Activated naive CD4-positive, alpha-beta T cell treated with anti-CD3 and anti-CD28 coated beads, Interleukin-2, amount 50 U/mL, for 16 hours (primary cell): ENCODE data around the gene FOXL1.

Experiments
- DNase-seq: peaks from one replicate; pipeline ENCODE4 v3.0.0-alpha.2; 2020

Gene FOXL1

DNA sequence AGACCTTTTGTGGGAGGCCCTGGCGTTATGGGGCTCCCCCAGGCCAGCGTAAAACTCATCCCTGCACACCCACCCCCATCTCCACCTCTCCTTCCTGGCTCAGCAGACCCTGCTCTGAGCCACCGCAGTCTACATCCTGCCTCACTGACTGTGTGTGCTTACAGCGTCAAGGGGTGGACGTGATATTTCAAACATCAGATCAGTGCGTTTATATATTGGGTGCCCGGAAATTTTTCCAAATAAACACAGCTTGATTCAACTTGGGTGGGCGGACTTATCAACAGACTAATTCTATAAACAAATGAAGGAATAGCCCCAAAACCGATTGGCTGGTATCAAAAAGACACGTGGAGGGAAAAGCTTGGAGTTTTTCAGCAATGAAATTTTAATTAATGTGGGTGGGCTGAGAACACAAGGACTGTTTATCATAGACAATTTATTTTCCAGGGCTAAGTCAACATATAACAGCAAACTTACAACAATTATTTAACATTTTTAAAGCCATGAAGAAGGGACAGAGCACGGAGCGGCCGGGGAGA is at the start of gene FOXL1:
Gene FOXL1 (plus strand): TSS at position 489 of the 539 bp plus-strand sequence. CDS start 175 bp downstream, outside the sequence.
- no peak for DNase-seq

DNA sequence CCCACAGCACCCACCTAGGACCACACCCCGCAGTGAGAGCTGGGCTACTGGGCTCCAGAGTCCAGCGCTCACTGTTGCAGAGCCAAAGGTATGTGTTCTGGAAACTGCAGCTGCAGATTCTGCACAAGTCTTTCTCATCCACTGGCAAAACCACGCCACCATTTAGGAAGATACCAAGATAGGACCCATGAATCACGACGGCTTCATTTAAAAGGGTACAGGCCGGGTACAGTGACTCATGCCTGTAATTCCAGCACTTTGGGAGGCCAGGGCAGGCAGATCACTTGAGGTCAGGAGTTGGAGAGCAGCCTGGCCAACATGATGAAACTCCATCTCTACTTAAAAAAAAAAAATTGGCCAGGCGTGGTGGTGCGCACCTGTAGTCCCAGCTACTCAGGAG is 49.2 kb upstream of the FOXL1 start:
- DNase-seq: no peak

GRCh38 chr16:86530251-86531190 is 47.8 kb upstream of the FOXL1 start:
- DNase-seq: peak; percentile 3

DNA sequence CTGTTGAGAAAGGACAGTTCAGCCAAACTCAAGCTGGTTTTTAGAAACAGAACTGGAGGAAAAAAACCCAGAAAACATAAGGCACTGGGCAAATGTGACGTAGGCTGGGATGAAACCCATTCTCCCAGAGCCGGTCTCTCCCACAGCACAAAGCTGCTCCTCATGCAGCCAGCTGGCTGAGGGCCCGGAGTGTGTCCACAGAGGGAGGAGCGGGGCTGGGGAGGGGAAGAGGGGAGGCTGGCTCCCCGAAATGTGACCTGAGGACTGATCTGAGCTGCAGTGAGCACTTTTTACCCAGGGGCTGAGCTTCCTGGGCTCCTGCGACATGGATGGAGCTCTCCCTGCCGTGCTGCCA is 47.2 kb upstream of the FOXL1 start:
- peak; percentile 8 for DNase-seq

- peak; percentile 8 for DNase-seq
Measured at GRCh38 chr16:86531641-86532525, 46.5 kb upstream of the FOXL1 start.

DNA sequence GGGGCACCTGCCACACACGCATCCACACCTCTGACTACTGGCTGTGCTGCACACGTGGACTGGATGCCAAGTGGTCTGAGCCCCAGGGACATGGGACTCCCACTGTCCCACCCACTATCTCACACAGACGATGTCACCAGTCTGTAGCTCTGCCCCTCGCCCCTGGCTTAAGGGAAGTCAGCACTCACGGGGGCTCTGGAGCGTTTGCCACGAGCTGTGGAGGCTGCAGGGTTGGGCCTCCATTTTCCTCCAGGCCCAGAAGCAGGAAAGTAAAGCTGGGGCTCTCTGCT is 45.9 kb upstream of the FOXL1 start:
- peak; percentile 1 for DNase-seq

- no peak for DNase-seq
Measured at GRCh38 chr16:86533076-86533475, 45.3 kb upstream of the FOXL1 start.

GRCh38 chr16:86533767-86534351 is 44.5 kb upstream of the FOXL1 start:
- DNase-seq: no peak

GRCh38 chr16:86534779-86535615 is 43.4 kb upstream of the FOXL1 start:
- DNase-seq: no peak

GRCh38 chr16:86536621-86537020 is 41.7 kb upstream of the FOXL1 start:
- peak; percentile 7 for DNase-seq

DNA sequence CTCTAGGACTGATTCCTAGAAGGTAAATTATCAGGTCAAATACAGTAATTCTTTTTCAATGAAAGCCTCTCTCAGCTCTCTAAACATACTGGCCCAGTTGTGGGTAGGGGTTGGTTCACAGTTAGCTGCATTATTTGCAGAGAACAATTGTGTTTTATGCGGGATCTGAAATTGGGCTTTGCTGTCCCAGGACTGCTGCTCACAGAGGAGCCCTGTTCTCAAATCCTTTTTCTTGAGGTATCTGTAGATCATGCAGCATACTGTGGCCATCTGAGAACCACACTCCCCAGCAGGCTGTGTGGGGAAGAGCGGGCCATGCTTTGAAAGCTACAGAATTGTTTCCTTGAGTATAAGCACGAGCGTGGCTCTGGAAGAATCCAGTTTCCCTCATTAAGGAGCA is 40.9 kb upstream of the FOXL1 start:
- DNase-seq: no peak

DNA sequence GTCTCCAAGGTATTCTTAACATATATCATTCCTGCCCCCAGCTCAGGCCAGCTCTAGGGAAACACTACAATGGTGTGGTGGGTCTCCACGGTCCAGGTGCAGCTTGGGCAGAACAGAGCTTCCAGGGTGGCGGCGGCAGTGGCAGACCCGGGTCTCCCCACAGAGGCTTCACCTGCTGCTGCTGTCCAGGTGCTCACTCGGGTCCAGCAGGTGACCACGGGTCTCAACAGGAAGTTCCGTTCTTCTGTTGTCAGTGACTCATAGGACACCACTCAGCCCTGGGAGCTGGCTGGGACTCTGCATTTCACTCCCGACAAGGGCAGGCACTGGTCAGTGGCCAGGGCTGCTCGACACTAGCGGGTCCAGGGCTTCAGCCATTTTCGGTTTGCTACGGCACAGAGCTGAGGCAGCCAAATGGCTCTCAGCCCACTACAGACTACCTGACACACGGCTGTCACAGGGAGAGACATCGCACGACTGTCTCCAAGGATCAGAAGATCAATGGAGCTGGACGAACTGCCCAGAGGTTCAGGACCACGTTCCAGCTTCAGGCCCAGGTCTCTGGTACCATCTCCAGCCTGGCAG is 40.1 kb upstream of the FOXL1 start:
- no peak for DNase-seq

DNA sequence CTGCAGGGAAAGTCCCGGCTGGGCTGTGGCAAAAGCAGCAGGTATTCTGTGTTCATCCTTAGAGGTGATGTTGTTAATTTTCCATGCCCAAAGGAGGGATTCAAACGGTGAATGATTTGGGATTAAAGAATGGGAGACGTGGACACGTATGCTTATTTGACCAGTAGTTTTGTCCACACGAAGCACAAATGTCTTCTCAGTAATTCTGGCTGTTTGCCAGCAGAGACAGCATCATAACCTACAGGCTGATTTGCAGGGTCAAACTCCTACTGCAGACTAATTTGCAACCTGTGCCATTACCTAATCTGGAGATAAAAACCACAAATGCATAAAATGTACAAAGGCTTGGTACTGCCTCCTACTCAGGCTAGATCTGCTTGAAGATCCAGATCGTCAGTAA is 37.5 kb upstream of the FOXL1 start:
- DNase-seq: no peak

- DNase-seq: no peak
Measured at GRCh38 chr16:86541560-86541959, 36.8 kb upstream of the FOXL1 start.

DNA sequence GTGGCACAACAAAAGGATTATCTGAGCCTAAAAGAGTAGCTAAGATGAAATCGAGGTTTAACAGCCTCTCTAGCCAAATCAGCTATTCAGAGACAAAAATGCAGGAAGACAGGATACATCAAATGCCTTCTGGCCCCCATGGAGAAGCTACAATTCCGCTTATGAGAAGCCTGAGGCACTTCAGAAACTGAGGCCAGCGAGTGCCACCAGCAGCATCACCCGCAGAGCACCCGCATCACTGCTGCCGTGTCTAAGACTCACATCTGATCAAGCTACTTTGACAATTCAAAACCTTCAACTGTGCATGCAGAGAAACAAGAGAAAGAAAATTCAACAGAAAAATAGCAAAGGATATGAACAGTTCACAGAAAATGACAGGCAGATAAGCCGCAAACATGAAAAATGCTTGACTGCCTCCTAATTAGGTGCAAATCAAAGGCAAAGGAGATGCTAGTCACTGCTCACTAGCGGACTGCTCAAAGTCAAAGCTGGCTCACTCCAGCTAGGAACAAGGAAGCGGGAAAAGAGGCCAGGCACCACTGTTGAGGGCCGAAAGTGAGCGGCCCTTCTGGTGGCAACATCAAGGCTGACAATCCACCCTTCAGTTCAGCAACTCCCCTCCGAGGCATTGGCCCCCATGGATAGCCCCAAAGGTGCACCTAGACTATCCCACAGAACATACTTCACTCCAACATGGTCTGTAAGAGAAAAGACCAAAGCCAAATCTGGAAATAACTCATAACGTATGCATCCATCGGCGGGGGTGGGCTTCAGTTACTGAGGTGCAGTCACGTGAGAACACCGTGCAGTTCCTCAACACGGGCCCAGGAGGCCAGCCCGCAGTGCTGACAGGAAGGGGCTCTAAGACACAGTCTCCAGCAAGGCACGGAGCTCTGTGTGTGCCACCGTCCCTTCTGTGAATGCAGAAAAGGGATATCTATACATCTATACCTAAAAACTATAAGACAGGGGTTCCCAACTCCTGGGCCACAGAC is 35.3 kb upstream of the FOXL1 start:
- DNase-seq: no peak

GRCh38 chr16:86545481-86545880 is 32.9 kb upstream of the FOXL1 start:
- DNase-seq: no peak

DNA sequence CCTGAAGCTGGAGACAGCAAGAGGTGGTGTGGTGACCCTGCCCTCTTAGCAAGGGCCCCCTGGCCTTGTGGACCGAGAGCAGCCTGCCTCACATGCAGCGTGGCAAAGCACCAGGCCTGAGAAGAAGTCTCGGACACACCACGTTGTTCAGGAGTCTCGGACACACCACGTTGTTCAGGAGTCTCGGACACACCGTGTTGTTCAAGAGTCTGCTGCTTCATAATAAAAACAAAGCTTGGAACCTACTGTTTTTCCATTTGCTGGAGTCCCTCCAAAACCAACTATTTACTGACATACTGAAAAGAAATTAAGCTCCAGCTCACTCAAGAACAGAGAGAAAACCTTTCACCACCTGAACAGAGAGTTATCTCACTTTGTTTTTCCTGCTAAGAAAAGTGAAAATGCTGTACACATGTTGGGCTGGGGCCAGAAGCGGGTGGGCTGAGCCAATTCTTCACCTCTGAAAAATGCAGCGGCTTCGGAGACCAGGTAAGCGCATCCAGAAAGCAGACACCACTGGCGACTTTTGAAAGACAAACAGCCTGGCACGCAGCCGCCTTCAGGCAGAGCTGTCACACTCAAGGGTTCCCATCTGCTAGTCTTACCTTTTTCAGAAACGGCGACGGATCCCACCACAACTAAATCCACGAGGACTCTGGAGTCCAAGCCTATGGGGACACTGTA is 32.3 kb upstream of the FOXL1 start:
- DNase-seq: no peak

DNA sequence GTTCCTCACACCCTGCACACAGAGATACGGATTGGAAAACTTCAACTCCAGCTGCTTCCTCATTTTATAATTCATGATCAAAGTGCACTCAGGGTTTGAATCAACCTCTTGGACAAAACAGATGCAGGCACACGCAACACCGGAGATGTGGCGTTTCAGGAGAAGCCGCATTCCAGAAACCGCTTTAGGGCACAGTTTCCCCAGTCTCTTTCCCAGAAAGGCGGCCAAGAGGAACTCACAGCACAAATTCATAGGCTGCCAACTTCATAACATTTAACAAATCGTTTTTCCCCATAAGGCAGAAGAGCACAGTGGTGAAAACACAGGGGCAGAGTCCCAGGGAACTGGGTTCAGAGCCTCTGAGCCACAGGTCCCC is 31.7 kb upstream of the FOXL1 start:
- no peak for DNase-seq

DNA sequence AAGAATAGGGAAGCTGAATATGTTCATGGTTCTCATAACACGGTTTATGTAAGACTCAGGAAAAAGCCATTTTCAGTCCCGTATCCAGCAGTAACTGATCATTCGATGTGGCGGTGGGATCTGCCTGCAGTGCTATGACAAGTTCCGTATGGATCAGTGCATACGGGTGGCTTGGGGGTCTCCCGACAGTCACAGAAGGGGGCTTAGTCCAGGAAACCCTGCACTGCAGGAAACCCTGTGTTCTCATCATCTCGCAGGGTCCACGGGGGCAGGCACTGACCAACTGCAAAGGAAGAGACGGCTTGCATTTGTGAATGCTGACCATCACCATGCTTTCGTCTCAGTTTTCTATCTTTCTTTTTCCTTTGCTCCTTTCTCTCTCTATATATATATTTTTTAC is 31.1 kb upstream of the FOXL1 start:
- no peak for DNase-seq
